Measurements from ENCODE around the gene OGT.

Gene OGT

GRCh38 chrX:71579136-71579989 lies 46.5 kb downstream of the OGT start:
- H3K79me2 ChIP-seq (ENCODE audit: control insufficient read depth, low read length) = no peaks in the 10 kb centered on the region
- no peak overlapping the region for H3K4me3 ChIP-seq (ENCODE audit: low read length)

DNA sequence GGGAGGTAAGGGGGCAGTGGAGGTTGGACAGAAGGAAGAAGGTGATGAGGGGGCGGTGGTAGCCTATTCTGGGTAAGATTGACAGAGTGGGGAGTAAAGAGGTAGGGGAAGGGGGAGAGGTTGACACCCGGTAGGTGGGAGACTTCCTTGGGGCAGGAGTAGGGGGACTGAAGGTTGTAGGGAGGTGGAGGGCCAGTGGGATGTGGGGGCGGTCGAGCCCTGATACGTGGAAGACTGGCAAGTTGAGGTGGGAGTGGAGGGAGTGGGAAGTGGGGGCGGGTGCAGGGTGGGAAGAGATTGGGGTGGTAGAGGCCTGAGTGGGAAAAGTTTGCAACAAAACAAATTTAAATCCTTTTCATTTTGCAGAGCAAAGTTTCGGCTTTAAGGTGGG lies 47.1 kb downstream of the OGT start:
- Histone ChIP-seq H3K79me2 (ENCODE audit: control insufficient read depth, low read length) (no peaks in the 10 kb centered on the region), H3K4me1 (ENCODE audit: control insufficient read depth, low read length) (no peaks in the 10 kb centered on the region), H3K27me3 (ENCODE audit: control insufficient read depth, low read length) (no peaks in the 10 kb centered on the region), H3K4me2 (ENCODE audit: low read length) (no peak overlapping the region), H3K4me3 (ENCODE audit: low read length) (no peak overlapping the region), H3K9me3 (ENCODE audit: control insufficient read depth, insufficient read depth, low read length) (no peaks in the 10 kb centered on the region), H3K27ac (ENCODE audit: low read depth, low read length) (no peak overlapping the region), H3K36me3 (ENCODE audit: control insufficient read depth, low read length) (peaks cover 21% of the 10 kb centered on the region), H3F3A (ENCODE audit: control insufficient read depth, insufficient read depth) (no peaks in the 10 kb centered on the region), H3K9me2 (replicated peaks; ENCODE audit: control insufficient read depth, low read length) (no peaks in the 10 kb centered on the region), H4K20me1 (ENCODE audit: control insufficient read depth, insufficient read depth, low read depth, low read length) (no peaks in the 10 kb centered on the region)
- no peak for TF ChIP-seq EZH2phosphoT487 (IDR thresholded peaks at IDR 0.05; ENCODE audit: borderline replicate concordance, low read length)
- no peak for TF ChIP-seq CTCF (IDR thresholded peaks at IDR 0.05; ENCODE audit: low read depth, low read length, poor library complexity, severe bottlenecking)

More at GRCh38 chrX:71579136-71579989, 46.5 kb downstream of the OGT start:
- no peak overlapping the region for H3K4me2 ChIP-seq (ENCODE audit: low read length)
- H3F3A ChIP-seq (ENCODE audit: control insufficient read depth, insufficient read depth) = no peaks in the 10 kb centered on the region
- no peak overlapping the region for H3K27ac ChIP-seq (ENCODE audit: low read depth, low read length)
- no peaks in the 10 kb centered on the region for H4K20me1 ChIP-seq (ENCODE audit: control insufficient read depth, insufficient read depth, low read depth, low read length)
- TF ChIP-seq EZH2phosphoT487 (IDR thresholded peaks at IDR 0.05; ENCODE audit: borderline replicate concordance, low read length) (no peak), CTCF (IDR thresholded peaks at IDR 0.05; ENCODE audit: low read depth, low read length, poor library complexity, severe bottlenecking) (no peak)
- H3K4me1 ChIP-seq (ENCODE audit: control insufficient read depth, low read length) = no peaks in the 10 kb centered on the region
- H3K9me2 ChIP-seq (replicated peaks; ENCODE audit: control insufficient read depth, low read length) = no peaks in the 10 kb centered on the region
- H3K36me3 ChIP-seq (ENCODE audit: control insufficient read depth, low read length) = peaks cover 27% of the 10 kb centered on the region
- no peaks in the 10 kb centered on the region for H3K27me3 ChIP-seq (ENCODE audit: control insufficient read depth, low read length)
- no peaks in the 10 kb centered on the region for H3K9me3 ChIP-seq (ENCODE audit: control insufficient read depth, insufficient read depth, low read length)

- TF ChIP-seq EZH2phosphoT487 (IDR thresholded peaks at IDR 0.05; ENCODE audit: borderline replicate concordance, low read length) (no peak), CTCF (IDR thresholded peaks at IDR 0.05; ENCODE audit: low read depth, low read length, poor library complexity, severe bottlenecking) (no peak)
- Histone ChIP-seq H3K27ac (ENCODE audit: low read depth, low read length) (no peak overlapping the region), H3K79me2 (ENCODE audit: control insufficient read depth, low read length) (no peaks in the 10 kb centered on the region), H3K4me2 (ENCODE audit: low read length) (no peak overlapping the region), H3K9me2 (replicated peaks; ENCODE audit: control insufficient read depth, low read length) (no peaks in the 10 kb centered on the region), H3K9me3 (ENCODE audit: control insufficient read depth, insufficient read depth, low read length) (no peaks in the 10 kb centered on the region), H3K27me3 (ENCODE audit: control insufficient read depth, low read length) (no peaks in the 10 kb centered on the region), H3K36me3 (ENCODE audit: control insufficient read depth, low read length) (peaks cover 12% of the 10 kb centered on the region), H3K4me1 (ENCODE audit: control insufficient read depth, low read length) (no peaks in the 10 kb centered on the region), H3K4me3 (ENCODE audit: low read length) (no peak overlapping the region), H4K20me1 (ENCODE audit: control insufficient read depth, insufficient read depth, low read depth, low read length) (no peaks in the 10 kb centered on the region), H3F3A (ENCODE audit: control insufficient read depth, insufficient read depth) (no peaks in the 10 kb centered on the region; the same call in 1 of the 2 replicates)
Observed at GRCh38 chrX:71581210-71581609, 48.3 kb downstream of the OGT start.

All from DOHH2 (cell line).